ENCODE data around the gene TRPM5.

The TRPM5 gene, protein sequence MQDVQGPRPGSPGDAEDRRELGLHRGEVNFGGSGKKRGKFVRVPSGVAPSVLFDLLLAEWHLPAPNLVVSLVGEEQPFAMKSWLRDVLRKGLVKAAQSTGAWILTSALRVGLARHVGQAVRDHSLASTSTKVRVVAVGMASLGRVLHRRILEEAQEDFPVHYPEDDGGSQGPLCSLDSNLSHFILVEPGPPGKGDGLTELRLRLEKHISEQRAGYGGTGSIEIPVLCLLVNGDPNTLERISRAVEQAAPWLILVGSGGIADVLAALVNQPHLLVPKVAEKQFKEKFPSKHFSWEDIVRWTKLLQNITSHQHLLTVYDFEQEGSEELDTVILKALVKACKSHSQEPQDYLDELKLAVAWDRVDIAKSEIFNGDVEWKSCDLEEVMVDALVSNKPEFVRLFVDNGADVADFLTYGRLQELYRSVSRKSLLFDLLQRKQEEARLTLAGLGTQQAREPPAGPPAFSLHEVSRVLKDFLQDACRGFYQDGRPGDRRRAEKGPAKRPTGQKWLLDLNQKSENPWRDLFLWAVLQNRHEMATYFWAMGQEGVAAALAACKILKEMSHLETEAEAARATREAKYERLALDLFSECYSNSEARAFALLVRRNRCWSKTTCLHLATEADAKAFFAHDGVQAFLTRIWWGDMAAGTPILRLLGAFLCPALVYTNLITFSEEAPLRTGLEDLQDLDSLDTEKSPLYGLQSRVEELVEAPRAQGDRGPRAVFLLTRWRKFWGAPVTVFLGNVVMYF (N-terminal part only)

DNA sequence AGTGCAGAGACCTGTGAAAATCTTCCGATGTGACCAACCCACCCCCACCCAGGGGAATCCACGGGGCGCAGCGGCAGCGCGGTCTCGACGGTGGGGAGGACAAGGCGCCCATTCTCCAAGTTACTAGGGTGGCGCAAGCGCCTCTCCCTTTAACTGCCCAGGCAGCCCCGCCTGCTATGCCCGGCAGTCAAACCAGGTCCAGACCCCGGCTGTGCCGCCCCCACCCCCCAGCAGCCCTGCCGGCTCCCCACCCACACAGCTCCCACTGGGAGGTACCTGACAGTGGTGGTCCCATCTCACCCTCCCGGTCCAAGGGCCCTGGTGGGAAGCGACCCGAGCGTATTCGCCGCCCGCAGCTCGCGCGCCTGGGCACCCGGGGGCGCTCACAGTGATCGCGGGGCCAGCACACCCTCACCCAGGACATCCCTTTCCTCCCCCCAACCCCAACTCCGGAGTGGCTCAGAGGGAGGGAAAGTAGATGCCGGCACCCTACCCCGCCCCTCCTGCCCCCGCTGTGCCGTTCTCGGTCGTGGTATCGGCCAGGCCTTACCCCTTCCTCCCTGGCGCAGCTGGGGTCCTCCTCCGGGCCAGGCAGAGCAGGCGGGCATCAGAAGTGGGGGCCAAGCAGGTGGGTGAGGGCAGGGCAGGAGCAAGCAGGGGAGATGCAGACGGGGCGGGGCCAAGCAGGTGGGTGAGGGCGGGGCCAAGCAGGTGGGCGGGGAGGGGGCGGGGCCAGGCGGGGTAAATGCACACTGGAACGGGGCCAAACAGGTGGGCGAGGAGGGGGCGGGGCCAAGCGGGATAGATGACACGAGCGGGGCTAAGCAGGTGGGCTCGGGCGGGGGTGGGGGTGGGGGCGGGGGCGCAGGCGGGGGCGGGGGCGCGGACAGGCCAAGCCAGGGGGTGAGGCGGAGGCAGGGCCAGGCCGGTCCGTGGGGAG is at the start of gene TRPM5:
TSS of gene TRPM5 (minus strand) at position 634 of the 940 bp plus-strand sequence. CDS start 21,478 bp downstream, outside the sequence.
- intact Hi-C loops (cut with DNase I; ENCODE audit: low total_unique reads) = no loop called here
- TF ChIP-seq, protein P1, sequence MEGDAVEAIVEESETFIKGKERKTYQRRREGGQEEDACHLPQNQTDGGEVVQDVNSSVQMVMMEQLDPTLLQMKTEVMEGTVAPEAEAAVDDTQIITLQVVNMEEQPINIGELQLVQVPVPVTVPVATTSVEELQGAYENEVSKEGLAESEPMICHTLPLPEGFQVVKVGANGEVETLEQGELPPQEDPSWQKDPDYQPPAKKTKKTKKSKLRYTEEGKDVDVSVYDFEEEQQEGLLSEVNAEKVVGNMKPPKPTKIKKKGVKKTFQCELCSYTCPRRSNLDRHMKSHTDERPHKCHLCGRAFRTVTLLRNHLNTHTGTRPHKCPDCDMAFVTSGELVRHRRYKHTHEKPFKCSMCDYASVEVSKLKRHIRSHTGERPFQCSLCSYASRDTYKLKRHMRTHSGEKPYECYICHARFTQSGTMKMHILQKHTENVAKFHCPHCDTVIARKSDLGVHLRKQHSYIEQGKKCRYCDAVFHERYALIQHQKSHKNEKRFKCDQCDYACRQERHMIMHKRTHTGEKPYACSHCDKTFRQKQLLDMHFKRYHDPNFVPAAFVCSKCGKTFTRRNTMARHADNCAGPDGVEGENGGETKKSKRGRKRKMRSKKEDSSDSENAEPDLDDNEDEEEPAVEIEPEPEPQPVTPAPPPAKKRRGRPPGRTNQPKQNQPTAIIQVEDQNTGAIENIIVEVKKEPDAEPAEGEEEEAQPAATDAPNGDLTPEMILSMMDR (IDR thresholded peaks at IDR 0.05) = no peak
- no peak within 1 kb of the TSS for H3K27ac ChIP-seq
- H3K4me3 ChIP-seq = peak within 1 kb of the TSS; percentile 31 to 37
- peak in 1 of 2 donors; percentile 63 for DNase-seq
- H3K9me3 ChIP-seq = no peaks in the 10 kb centered on the region
- H3K36me3 ChIP-seq = no peaks in the 10 kb centered on the region
- H3K4me1 ChIP-seq = peaks cover 0 to 22% (median 7%) of the 10 kb centered on the region in 4 donors
- H3K27me3 ChIP-seq = peaks cover 0 to 82% of the 10 kb centered on the region in 2 donors

DNA sequence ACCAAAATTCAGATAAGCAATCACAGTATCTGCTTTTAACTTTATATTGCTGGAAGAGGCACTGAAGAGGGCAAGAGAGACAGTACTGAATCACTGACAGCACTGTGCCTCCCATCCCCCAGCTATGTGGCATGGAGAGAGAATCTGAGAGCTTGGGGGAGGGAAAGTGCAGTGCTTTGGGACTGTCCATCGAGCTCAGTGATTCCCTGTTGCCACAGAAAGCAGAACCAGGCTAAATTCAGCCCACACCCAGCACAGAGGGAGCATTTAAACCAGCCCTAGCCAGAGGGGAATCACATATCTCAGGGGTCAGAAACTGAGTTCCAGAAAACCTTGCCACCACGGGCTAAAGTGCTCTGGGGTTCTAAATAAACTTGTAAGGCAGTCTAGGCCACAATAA is 44.8 kb upstream of the TRPM5 start:
- Histone ChIP-seq H3K4me1 (no peaks in the 10 kb centered on the region), H3K27ac (no peak overlapping the region), H3K27me3 (peaks cover 0 to 11% of the 10 kb centered on the region in 2 donors), H3K4me3 (no peak overlapping the region), H3K9me3 (peaks cover 0 to 34% (median 26%) of the 10 kb centered on the region in 3 donors), H3K36me3 (no peaks in the 10 kb centered on the region)
- intact Hi-C loops (cut with DNase I; ENCODE audit: low total_unique reads) = no loop called here
- no peak for DNase-seq
- TF ChIP-seq, protein P1 (IDR thresholded peaks at IDR 0.05) = no peak

DNA sequence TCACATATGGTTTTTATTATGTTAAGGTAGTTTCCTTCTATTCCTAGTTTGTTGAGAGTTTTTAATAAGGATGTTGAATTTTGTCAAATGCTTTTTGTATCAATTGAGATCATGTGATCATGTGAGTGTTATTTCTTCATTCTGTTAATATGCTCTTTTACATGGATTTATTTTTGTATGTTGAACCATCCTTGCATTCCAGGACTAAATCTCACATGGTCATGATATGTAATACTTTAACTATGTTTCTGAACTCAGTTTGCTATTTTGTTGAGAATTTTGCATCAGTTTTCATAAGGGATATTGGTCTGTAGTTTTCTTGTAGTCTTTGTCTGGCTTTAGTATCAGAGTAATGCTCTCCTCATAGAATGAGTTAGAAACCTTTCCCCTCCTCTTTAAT is 43.7 kb upstream of the TRPM5 start:
- no peak overlapping the region for H3K27ac ChIP-seq
- H3K9me3 ChIP-seq = peaks cover 0 to 34% (median 21%) of the 10 kb centered on the region in 3 donors
- no peaks in the 10 kb centered on the region for H3K36me3 ChIP-seq
- H3K27me3 ChIP-seq = peaks cover 0 to 11% of the 10 kb centered on the region in 2 donors
- no peak overlapping the region for H3K4me3 ChIP-seq
- TF ChIP-seq, protein P1 (IDR thresholded peaks at IDR 0.05) = no peak
- intact Hi-C loops (cut with DNase I; ENCODE audit: low total_unique reads) = no loop called here
- no peaks in the 10 kb centered on the region for H3K4me1 ChIP-seq
- no peak for DNase-seq

DNA sequence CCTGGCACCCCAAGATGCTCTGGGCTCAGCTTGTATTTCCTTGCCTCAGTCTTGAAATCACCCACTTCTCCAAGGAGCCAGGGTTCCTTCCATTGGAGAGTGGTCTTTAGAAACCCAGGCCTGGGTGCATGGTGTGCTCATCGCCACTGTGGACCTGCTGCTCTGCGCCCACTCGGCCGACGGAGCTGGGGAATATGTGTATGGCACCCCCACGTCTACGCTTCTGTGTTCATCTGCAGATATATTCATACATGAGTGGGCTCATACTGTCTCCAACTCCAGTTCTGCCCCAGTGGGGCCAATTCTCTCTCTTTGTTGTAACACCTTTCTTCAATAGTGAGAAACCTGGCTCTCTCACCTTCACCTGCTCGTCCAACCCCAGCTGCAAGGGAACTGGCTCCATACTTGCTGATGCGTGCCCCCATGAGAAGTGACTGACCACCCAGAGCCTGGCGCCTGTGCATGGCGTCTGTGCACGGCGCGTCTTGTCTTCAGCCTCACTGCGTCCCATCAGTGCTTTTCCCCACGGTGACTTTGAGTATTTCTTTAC is 40.3 kb upstream of the TRPM5 start:
- intact Hi-C loops (cut with DNase I; ENCODE audit: low total_unique reads) = no loop called here
- Histone ChIP-seq H3K4me1 (no peaks in the 10 kb centered on the region), H3K36me3 (no peaks in the 10 kb centered on the region), H3K27me3 (peaks cover 0 to 14% of the 10 kb centered on the region in 2 donors), H3K27ac (no peak overlapping the region), H3K9me3 (peaks cover 0 to 27% (median 19%) of the 10 kb centered on the region in 3 donors), H3K4me3 (no peak overlapping the region)
- no peak for DNase-seq
- TF ChIP-seq, protein P1 (IDR thresholded peaks at IDR 0.05) = no peak

DNA sequence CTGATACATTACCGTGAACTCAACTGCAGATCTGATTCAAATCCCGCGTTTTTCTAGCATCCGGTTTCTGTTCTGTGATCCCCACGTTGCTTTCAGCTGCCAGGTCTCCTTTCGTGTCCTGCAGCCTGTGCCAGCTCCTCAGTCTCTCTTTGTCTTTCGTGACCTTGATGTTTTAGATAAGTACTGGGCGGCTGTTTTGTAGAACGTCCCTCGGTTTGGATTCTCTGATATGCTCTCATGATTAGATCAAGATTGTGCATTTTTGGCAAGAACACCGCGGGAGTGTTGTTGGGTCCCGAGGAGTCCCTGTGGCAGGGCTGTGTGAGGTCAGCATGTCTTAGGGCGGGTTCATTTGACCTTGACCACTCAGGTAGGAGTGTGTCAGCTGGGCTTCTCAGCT is 39.1 kb upstream of the TRPM5 start:
- no peaks in the 10 kb centered on the region for H3K36me3 ChIP-seq
- H3K4me1 ChIP-seq = no peaks in the 10 kb centered on the region
- intact Hi-C loops (cut with DNase I; ENCODE audit: low total_unique reads) = no loop called here
- peaks cover 0 to 14% of the 10 kb centered on the region in 2 donors for H3K27me3 ChIP-seq
- TF ChIP-seq, protein P1 (IDR thresholded peaks at IDR 0.05) = no peak
- peaks cover 0 to 23% (median 7%) of the 10 kb centered on the region in 3 donors for H3K9me3 ChIP-seq
- H3K4me3 ChIP-seq = no peak overlapping the region
- no peak overlapping the region for H3K27ac ChIP-seq
- no peak for DNase-seq

All from tibial artery (tissue), 4 donors.